Suprapubic skin (tissue), 4 donors: Measurements from ENCODE around the gene TP73.

ENCODE experiments used
- EP300 ChIP-seq: sonication (generic); formaldehyde crosslinking; IDR thresholded peaks from one replicate; pipeline ENCODE4 v1.6.1; 2017; ENCODE audit warnings: antibody characterized with exemption
- POLR2A ChIP-seq, 2 donors: fragments of 450-650 bp; IDR thresholded peaks; one replicate each; pipeline ENCODE4 v1.6.1; 2017; ENCODE audit warnings: antibody characterized with exemption in 2 of 2, mild to moderate bottlenecking in 2 of 2, moderate library complexity in 2 of 2
- POLR2AphosphoS5 ChIP-seq, 3 donors: sonication (generic); formaldehyde crosslinking; IDR thresholded peaks; one replicate each; pipeline ENCODE4 v1.6.1; 2017; ENCODE audit warnings: antibody characterized with exemption in 3 of 3
- TF ChIP-seq, protein P1 (sequence below), 2 donors: fragments of 200-600 bp in 1 of 2; fragments of 450-650 bp in 1 of 2; sonication (generic) in 1 of 2; IDR thresholded peaks; one replicate each; pipeline ENCODE4 v1.5.1; 2016 to 2019; ENCODE audit warnings: antibody characterized with exemption in 2 of 2, mild to moderate bottlenecking in 1 of 2, moderate library complexity in 1 of 2

DNA sequence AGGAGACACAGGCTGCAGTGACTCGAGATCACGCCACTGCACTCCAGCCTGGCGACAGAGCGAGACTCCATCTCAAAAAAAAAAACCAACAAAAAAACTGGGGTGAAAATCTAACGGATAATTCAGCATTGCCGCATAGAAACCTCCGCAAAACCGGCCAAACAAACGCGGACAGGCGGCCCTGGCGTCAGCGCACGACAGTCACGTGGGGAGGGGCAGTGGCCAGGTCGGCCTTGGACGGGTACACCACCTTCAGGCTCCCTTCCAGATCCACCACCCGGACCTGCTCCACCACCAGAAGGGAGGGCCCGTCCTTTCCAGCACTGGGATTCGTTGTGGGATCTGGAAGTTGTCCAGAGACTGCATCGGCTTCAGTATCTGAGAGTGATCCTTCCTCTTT is 128.6 kb downstream of the TP73 start:
- TF ChIP-seq, protein P1, sequence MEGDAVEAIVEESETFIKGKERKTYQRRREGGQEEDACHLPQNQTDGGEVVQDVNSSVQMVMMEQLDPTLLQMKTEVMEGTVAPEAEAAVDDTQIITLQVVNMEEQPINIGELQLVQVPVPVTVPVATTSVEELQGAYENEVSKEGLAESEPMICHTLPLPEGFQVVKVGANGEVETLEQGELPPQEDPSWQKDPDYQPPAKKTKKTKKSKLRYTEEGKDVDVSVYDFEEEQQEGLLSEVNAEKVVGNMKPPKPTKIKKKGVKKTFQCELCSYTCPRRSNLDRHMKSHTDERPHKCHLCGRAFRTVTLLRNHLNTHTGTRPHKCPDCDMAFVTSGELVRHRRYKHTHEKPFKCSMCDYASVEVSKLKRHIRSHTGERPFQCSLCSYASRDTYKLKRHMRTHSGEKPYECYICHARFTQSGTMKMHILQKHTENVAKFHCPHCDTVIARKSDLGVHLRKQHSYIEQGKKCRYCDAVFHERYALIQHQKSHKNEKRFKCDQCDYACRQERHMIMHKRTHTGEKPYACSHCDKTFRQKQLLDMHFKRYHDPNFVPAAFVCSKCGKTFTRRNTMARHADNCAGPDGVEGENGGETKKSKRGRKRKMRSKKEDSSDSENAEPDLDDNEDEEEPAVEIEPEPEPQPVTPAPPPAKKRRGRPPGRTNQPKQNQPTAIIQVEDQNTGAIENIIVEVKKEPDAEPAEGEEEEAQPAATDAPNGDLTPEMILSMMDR (IDR thresholded peaks at IDR 0.05), result no peak
- TF ChIP-seq POLR2A (IDR thresholded peaks at IDR 0.05) (no peak), EP300 (no peak), POLR2AphosphoS5 (IDR thresholded peaks at IDR 0.05) (no peak)
